SU-DHL-6 (cell line): ENCODE data around the gene EAF2.

ENCODE experiments used
- EZH2phosphoT487 ChIP-seq: fragments of 200-600 bp; sonication (generic), shearing (Covaris generic); conservative IDR thresholded peaks from 2 replicates; pipeline ENCODE4 v1.6.1; 2018; ENCODE audit warnings: mild to moderate bottlenecking, antibody characterized with exemption, low read length, moderate library complexity, mixed read lengths
- TF ChIP-seq, protein P1 (sequence below): fragments of 200-600 bp; sonication (generic); IDR thresholded peaks from one replicate; pipeline ENCODE4 v1.5.1; 2017; ENCODE audit warnings: antibody characterized with exemption, mild to moderate bottlenecking, low read length, moderate library complexity; ENCODE audit not compliant: insufficient read depth, poor library complexity, severe bottlenecking

DNA sequence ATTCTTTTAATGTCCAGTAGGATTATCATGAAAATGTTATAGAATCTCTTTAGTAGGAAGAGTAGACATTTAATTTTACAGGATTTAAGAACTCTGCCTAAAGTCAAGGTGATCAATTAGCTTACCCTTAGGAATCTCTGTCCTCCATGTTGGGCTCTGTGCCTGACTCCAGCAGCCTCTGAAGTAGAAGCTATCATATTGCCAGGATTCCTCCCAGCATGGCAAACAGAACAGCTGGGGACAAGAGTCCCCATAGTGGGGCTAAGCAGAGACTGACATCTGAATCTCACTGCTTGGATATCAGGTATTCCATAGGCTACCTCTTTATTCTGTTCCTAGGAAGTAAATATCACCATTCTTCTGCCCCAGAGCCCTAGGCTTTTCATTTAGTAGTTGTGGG, 60.7 kb downstream of the EAF2 start:
- TF ChIP-seq, protein P1, sequence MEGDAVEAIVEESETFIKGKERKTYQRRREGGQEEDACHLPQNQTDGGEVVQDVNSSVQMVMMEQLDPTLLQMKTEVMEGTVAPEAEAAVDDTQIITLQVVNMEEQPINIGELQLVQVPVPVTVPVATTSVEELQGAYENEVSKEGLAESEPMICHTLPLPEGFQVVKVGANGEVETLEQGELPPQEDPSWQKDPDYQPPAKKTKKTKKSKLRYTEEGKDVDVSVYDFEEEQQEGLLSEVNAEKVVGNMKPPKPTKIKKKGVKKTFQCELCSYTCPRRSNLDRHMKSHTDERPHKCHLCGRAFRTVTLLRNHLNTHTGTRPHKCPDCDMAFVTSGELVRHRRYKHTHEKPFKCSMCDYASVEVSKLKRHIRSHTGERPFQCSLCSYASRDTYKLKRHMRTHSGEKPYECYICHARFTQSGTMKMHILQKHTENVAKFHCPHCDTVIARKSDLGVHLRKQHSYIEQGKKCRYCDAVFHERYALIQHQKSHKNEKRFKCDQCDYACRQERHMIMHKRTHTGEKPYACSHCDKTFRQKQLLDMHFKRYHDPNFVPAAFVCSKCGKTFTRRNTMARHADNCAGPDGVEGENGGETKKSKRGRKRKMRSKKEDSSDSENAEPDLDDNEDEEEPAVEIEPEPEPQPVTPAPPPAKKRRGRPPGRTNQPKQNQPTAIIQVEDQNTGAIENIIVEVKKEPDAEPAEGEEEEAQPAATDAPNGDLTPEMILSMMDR: no peak
- TF ChIP-seq EZH2phosphoT487: no peak
